ENCODE results near the gene USP32.

The USP32 gene

GRCh38 chr17:60129164-60129563 is 262.8 kb downstream of the USP32 start:
- no peak for DNase-seq (ENCODE audit: low spot score)
